KMS-11 (cell line): ENCODE measurements around the gene NBPF4.
A peak's percentile ranks its signal among the peaks of the same experiment; 100 is the strongest.

ENCODE experiments used
- H2AFZ ChIP-seq: fragments of 200-600 bp; sonication (generic); 2 replicates; pipeline ENCODE4 v1.6.1; 2016; ENCODE audit warnings: antibody characterized with exemption, mixed run types, low read depth
- H3K27ac ChIP-seq: fragments of 200-600 bp; sonication (generic); 2 replicates; pipeline ENCODE4 v1.6.1; 2016; ENCODE audit warnings: mild to moderate bottlenecking, mixed run types
- H3K27me3 ChIP-seq: fragments of 200-600 bp; sonication (generic); 2 replicates; pipeline ENCODE4 v1.6.1; 2017; ENCODE audit warnings: mild to moderate bottlenecking, low read depth, mixed run types, moderate library complexity; ENCODE audit not compliant: insufficient read depth
- H3K36me3 ChIP-seq: fragments of 200-600 bp; sonication (generic); 2 replicates; pipeline ENCODE4 v1.6.1; 2017; ENCODE audit warnings: mild to moderate bottlenecking, mixed run types; ENCODE audit not compliant: insufficient read depth
- H3K4me1 ChIP-seq: fragments of 200-600 bp; sonication (generic); 2 replicates; pipeline ENCODE4 v1.6.1; 2016; ENCODE audit warnings: mild to moderate bottlenecking, low read depth, mixed run types; ENCODE audit not compliant: poor library complexity, severe bottlenecking
- H3K4me2 ChIP-seq: fragments of 200-600 bp; sonication (generic); 2 replicates; pipeline ENCODE4 v1.7.0; 2016; ENCODE audit warnings: mild to moderate bottlenecking, mixed run types
- H3K4me3 ChIP-seq: fragments of 200-600 bp; sonication (generic); IDR thresholded peaks from 2 replicates; pipeline ENCODE4 v1.6.1; 2017; ENCODE audit warnings: low read depth, low read length, mixed read lengths; ENCODE audit not compliant: insufficient read depth
- H3K79me2 ChIP-seq: fragments of 200-600 bp; sonication (generic); 2 replicates; pipeline ENCODE4 v1.6.1; 2016; ENCODE audit warnings: low read depth, mixed run types; ENCODE audit not compliant: insufficient read depth
- H3K9ac ChIP-seq: fragments of 200-600 bp; sonication (generic); 2 replicates; pipeline ENCODE4 v1.6.1; 2016; ENCODE audit warnings: mild to moderate bottlenecking, mixed run types
- H4K20me1 ChIP-seq: fragments of 200-600 bp; sonication (generic); 2 replicates; pipeline ENCODE4 v1.6.1; 2016; ENCODE audit warnings: mild to moderate bottlenecking, mixed run types; ENCODE audit not compliant: insufficient read depth
- TF ChIP-seq, protein P1 (sequence below): fragments of 200-600 bp; sonication (generic); conservative IDR thresholded peaks from 2 replicates; pipeline ENCODE4 v1.6.1; 2017; ENCODE audit warnings: low read depth, mild to moderate bottlenecking, antibody characterized with exemption, low read length, moderate library complexity, mixed read lengths

Gene NBPF4

DNA sequence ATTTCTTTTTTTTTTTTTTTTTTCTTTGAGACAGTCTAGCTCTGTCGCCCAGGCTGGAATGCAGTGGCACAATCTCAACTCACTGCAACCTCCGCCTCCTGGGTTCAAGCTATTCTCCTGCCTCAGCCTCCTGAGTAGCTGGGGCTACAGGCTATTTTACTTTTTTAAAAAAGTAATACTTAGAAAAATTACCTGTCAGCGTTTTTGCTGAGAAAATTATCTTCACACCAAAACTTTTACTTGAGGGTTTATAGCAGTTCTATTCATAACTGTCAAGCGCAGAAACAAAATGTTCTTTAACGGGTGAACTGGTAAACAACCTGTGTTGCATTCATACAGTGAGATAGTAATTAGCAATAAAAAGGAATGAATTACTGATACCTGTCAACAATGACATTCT, 42.2 kb downstream of the NBPF4 start:
- Histone ChIP-seq H3K4me1 (peaks cover 17% of the 10 kb centered on the region), H2AFZ (no peak overlapping the region), H3K4me3 (no peak overlapping the region), H3K4me2 (no peak overlapping the region), H3K27ac (no peak overlapping the region), H3K79me2 (peaks cover 28% of the 10 kb centered on the region), H3K9ac (no peak overlapping the region), H3K27me3 (no peaks in the 10 kb centered on the region), H3K36me3 (no peaks in the 10 kb centered on the region), H4K20me1 (no peaks in the 10 kb centered on the region)
- TF ChIP-seq, protein P1, sequence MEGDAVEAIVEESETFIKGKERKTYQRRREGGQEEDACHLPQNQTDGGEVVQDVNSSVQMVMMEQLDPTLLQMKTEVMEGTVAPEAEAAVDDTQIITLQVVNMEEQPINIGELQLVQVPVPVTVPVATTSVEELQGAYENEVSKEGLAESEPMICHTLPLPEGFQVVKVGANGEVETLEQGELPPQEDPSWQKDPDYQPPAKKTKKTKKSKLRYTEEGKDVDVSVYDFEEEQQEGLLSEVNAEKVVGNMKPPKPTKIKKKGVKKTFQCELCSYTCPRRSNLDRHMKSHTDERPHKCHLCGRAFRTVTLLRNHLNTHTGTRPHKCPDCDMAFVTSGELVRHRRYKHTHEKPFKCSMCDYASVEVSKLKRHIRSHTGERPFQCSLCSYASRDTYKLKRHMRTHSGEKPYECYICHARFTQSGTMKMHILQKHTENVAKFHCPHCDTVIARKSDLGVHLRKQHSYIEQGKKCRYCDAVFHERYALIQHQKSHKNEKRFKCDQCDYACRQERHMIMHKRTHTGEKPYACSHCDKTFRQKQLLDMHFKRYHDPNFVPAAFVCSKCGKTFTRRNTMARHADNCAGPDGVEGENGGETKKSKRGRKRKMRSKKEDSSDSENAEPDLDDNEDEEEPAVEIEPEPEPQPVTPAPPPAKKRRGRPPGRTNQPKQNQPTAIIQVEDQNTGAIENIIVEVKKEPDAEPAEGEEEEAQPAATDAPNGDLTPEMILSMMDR: no peak

DNA sequence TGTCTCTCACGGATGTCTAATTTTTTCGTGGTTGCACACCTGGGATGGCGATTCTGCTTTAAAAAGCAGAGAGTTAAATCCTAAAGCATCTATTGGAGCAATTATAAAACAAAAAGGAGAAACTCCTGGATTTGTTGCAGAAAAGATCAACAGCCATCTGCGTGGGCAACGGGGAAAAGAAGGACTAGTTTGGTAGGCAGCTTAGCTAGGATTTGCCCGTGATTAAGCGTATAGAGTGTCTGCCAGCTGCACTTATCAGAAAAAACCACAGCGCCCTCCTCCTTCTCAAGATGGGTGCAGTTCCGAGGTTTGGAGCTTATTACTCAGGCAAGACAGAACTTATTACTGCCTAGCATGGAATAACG, 43.2 kb downstream of the NBPF4 start:
- Histone ChIP-seq H3K4me3 (no peak overlapping the region), H2AFZ (peak overlapping the region; percentile 88), H3K36me3 (no peaks in the 10 kb centered on the region), H3K79me2 (peaks cover 32% of the 10 kb centered on the region), H4K20me1 (no peaks in the 10 kb centered on the region), H3K27me3 (no peaks in the 10 kb centered on the region), H3K4me1 (peaks cover 17% of the 10 kb centered on the region), H3K4me2 (peak overlapping the region; percentile 68), H3K9ac (peak overlapping the region; percentile 63; the same call in 1 of the 2 replicates), H3K27ac (peak overlapping the region; percentile 69)
- TF ChIP-seq, protein P1: peak; percentile 42; the same call in 1 of the 2 replicates

DNA sequence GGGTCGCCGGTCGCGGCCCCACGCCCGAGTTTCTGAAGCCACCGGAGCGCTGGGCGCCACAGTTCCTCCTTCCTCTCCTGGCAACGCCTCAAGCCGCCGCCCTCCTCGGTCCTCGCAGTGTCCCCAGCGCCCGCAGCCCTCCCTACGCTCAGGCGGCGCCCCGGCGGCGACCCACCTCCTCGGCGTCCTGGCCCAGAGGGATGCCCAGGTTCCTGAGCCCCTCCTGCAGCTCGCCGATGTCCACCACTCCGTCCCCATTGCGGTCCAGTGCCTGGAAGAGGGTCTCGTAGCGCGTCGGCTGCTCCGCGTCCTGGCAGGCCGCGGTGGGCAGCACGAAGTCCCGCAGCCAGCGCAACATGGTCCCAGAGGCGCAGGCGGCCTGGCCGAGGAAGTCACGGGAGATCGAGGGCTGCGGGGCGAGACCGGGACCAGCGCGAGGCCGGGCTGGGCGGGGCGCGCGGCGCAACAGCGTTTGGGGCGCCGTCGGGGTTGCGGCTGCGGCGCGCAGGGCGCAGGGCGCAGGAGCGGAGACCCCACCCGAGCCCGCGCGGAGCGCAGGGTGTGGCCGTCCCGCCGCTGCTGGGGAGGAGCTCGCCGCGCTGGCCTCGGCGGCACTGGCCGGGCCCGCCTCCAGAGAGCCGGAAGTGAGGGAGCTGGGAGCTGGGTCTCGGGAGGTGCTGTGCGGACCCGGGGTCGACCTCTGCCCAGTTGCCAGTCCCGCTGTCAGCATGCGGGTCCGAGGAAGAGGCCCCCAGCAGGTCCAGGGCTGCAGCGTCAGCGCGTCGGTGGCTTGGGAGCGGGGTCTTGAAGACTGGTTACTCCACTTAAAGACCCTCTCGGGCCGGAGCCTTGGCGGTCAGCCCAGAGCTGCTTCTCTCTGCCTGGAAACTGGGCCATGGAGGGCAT, 43.8 kb downstream of the NBPF4 start, which contains the start of gene SLC25A24:
SLC25A24 (minus strand) TSS at position 563 of the 906 bp plus-strand sequence; CDS start at position 358, 205 bp downstream.
- Histone ChIP-seq H3K36me3 (no peaks in the 10 kb centered on the region), H3K4me3 (peak within 1 kb of the TSS; percentile 69), H3K27me3 (no peaks in the 10 kb centered on the region), H3K4me2 (peak within 1 kb of the TSS; percentile 94), H3K9ac (peak within 1 kb of the TSS; percentile 63; the same call in 1 of the 2 replicates), H2AFZ (peak within 1 kb of the TSS; percentile 88), H3K27ac (peak within 1 kb of the TSS; percentile 69), H3K4me1 (peaks cover 17% of the 10 kb centered on the region), H3K79me2 (peaks cover 32% of the 10 kb centered on the region), H4K20me1 (no peaks in the 10 kb centered on the region)
- TF ChIP-seq, protein P1: no peak

DNA sequence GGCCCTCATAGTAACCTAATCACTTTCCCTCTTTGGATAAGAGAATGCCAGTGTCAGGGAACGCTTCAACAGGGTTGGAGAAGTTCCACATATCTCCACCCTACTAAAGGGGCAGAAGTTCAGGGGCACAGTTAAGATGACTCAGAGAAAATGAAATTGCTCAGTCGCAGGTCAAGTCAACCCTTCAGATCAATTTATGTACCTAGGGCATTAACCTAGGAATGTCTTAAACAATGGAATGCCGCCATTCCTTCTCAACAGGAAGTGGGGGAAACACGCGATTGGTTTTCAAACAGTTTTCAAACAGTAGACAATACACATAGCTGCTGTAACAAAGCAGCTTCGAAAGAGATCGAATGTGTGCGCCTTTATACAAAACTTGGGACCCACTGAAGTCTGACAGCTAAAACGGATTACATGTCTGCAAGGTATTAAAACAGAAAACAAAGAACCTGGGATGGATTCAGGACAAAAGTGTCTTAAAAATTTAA, 44.6 kb downstream of the NBPF4 start:
- peak overlapping the region; percentile 52 for H3K27ac ChIP-seq

More for the DNA sequence above, 44.6 kb downstream of the NBPF4 start:
- Histone ChIP-seq H3K4me3 (peak overlapping the region; percentile 69), H3K79me2 (peaks cover 32% of the 10 kb centered on the region), H2AFZ (peak overlapping the region; percentile 88), H3K4me1 (peaks cover 17% of the 10 kb centered on the region), H3K4me2 (peak overlapping the region; percentile 94), H3K27me3 (no peaks in the 10 kb centered on the region), H3K36me3 (no peaks in the 10 kb centered on the region), H4K20me1 (no peaks in the 10 kb centered on the region), H3K9ac (peak overlapping the region; percentile 63; the same call in 1 of the 2 replicates)
- TF ChIP-seq, protein P1: no peak
